ENCODE measurements around the gene MYLK2.

GRCh38 chr20:31849306-31849930 lies 30.3 kb downstream of the MYLK2 start:
- TF ChIP-seq CTCF (conservative IDR thresholded peaks at IDR 0.05) (no peak), EZH2 (IDR thresholded peaks at IDR 0.05; ENCODE audit: low read depth) (no peak)

All from PC-9 (cell line).